Chondrocyte (in vitro differentiated cells): ENCODE results near the gene GNG12. TPM values are rescaled to one million over a fixed set of nuclear protein-coding genes. Genes with fewer than 3 reads are reported as not detected.

Source experiments
- DNase-seq: peaks from one replicate; pipeline ENCODE4 v3.0.0; 2021; ENCODE audit warnings: mixed read lengths, low spot score
- H3K27ac Mint-ChIP-seq: one replicate; pipeline ENCODE4 v1.8.0; 2021; ENCODE audit warnings: mild to moderate bottlenecking, moderate library complexity, mixed read lengths; ENCODE audit not compliant: unreplicated experiment
- H3K27me3 Mint-ChIP-seq: 2 replicates; pipeline ENCODE4 v1.8.0; 2021; ENCODE audit warnings: low read depth, mixed read lengths
- H3K36me3 Mint-ChIP-seq: 2 replicates; pipeline ENCODE4 v1.8.0; 2021; ENCODE audit warnings: low read depth, mixed read lengths
- H3K4me1 Mint-ChIP-seq: 2 replicates; pipeline ENCODE4 v1.8.0; 2021; ENCODE audit warnings: low read depth, mild to moderate bottlenecking, mixed read lengths
- H3K4me3 Mint-ChIP-seq: one replicate; pipeline ENCODE4 v1.8.0; 2021; ENCODE audit warnings: mild to moderate bottlenecking, moderate library complexity, mixed read lengths; ENCODE audit not compliant: unreplicated experiment
- H3K9me3 Mint-ChIP-seq: 2 replicates; pipeline ENCODE4 v1.8.0; 2021; ENCODE audit warnings: low read depth, mixed read lengths
- CTCF ChIP-seq: fragments of 200-600 bp; sonication (generic); IDR thresholded peaks from 2 replicates; pipeline ENCODE4 v1.5.0; 2021; ENCODE audit warnings: antibody characterized with exemption, mild to moderate bottlenecking, moderate library complexity
- total RNA-seq: library from RNA; stranded (reverse); gene quantifications from 3 replicates; pipeline ENCODE4 v1.2.1, GENCODE V29; 2021

The GNG12 gene
- total RNA-seq, 1 donor from 2014 or later: 91.5 TPM

- Mint-ChIP-seq H3K4me1 (peaks cover 57% of the 10 kb centered on the region), H3K27me3 (no peaks in the 10 kb centered on the region), H3K9me3 (no peaks in the 10 kb centered on the region), H3K27ac (no peak overlapping the region), H3K4me3 (no peak overlapping the region), H3K36me3 (no peaks in the 10 kb centered on the region)
- TF ChIP-seq CTCF: no peak
- DNase-seq: no peak
These were observed 15.9 kb downstream of the GNG12 start for GRCh38 chr1:67817319-67817718.

GRCh38 chr1:67816506-67816905 is 16.8 kb downstream of the GNG12 start:
- H3K4me3 Mint-ChIP-seq: no peak overlapping the region
- H3K4me1 Mint-ChIP-seq: peaks cover 65% of the 10 kb centered on the region
- no peak for TF ChIP-seq CTCF
- no peak overlapping the region for H3K27ac Mint-ChIP-seq
- no peaks in the 10 kb centered on the region for H3K36me3 Mint-ChIP-seq
- DNase-seq: no peak
- no peaks in the 10 kb centered on the region for H3K9me3 Mint-ChIP-seq
- no peaks in the 10 kb centered on the region for H3K27me3 Mint-ChIP-seq

- no peaks in the 10 kb centered on the region for H3K9me3 Mint-ChIP-seq
- no peaks in the 10 kb centered on the region for H3K27me3 Mint-ChIP-seq
- no peak for DNase-seq
- TF ChIP-seq CTCF: no peak
- H3K4me3 Mint-ChIP-seq: no peak overlapping the region
- H3K4me1 Mint-ChIP-seq: peaks cover 70% of the 10 kb centered on the region
- H3K36me3 Mint-ChIP-seq: no peaks in the 10 kb centered on the region
- no peak overlapping the region for H3K27ac Mint-ChIP-seq
These were observed 17.2 kb downstream of the GNG12 start for GRCh38 chr1:67816095-67816475.

GRCh38 chr1:67815303-67816094 is 17.8 kb downstream of the GNG12 start:
- TF ChIP-seq CTCF: no peak
- no peaks in the 10 kb centered on the region for H3K9me3 Mint-ChIP-seq
- no peaks in the 10 kb centered on the region for H3K36me3 Mint-ChIP-seq
- no peak overlapping the region for H3K4me3 Mint-ChIP-seq
- peaks cover 70% of the 10 kb centered on the region for H3K4me1 Mint-ChIP-seq
- no peak for DNase-seq
- no peaks in the 10 kb centered on the region for H3K27me3 Mint-ChIP-seq
- H3K27ac Mint-ChIP-seq: peak overlapping the region; percentile 53

GRCh38 chr1:67814121-67814772 is 19.0 kb downstream of the GNG12 start:
- Mint-ChIP-seq H3K9me3 (no peaks in the 10 kb centered on the region), H3K27ac (peak overlapping the region; percentile 57), H3K4me1 (peaks cover 64% of the 10 kb centered on the region), H3K4me3 (no peak overlapping the region), H3K27me3 (no peaks in the 10 kb centered on the region), H3K36me3 (no peaks in the 10 kb centered on the region)
- no peak for DNase-seq
- TF ChIP-seq CTCF: no peak
